Measurements from ENCODE around the gene DLX6.

The DLX6 gene

DNA sequence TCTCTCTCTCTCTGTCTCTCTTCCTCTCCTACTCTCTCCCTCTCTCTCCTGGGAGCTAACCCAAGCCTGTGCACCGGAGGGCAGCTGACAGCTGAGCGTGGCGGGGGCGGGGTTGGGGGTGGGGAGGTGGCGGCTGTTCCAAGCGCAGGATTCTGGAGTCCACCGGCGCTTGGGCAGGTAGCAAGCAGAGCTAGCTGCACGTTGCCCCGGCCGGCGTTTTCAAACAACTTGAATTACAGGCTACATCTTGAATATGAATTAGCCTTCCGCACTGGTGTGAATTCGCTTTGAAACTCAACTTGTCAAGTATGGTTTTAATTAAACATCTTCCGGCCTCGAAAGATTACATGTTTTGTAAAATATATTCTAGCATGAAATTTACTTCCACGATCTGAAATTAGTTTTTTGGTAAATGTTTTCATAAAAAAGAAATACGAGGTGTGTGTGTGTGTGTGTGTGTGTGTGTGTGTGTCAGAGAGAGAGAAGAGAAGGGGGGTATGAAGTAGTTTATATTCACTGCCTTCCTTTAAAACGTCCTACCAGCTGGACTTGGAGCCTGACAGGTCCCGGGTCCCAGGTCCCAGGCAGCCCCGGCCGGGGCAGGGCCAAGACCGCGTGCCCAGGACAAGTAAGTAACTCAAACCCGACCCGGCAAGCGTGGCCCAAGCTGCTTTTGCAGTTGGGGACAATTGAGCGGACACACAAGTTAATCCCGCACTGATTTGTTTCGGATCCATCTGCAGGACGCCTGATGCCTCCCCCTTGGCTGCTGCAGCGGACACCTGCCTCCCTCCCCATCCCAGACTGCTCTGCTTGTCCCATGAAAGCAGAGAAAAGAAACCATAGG lies 9.0 kb upstream of the DLX6 start:
- DNase-seq = no peak

- no peak for DNase-seq
Measured at GRCh38 chr7:96996958-96997511, 8.3 kb upstream of the DLX6 start.

- DNase-seq = no peak
Measured at GRCh38 chr7:96997512-96998032, 7.8 kb upstream of the DLX6 start.

- no peak for DNase-seq
Measured at GRCh38 chr7:96998333-96998732, 7.0 kb upstream of the DLX6 start.

DNA sequence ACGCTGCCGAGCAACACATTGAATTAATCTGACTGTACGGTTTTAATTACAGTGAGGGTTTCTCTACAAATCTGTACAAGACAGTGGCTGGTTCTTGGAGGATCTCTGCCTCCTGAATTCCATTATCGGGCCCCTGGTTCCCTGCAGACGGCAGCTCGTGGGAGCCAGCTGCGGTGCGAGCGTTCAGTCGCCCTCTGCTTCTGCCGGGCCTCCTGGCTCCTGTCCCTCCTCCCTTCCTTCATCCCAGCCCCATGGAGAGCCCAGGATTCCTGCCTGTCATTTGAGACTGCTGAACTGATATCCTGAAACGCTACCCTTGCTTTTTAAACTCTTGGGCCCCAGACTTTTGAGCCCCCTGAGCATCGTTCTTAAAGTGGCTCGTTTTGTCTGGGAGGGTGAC lies 6.6 kb upstream of the DLX6 start:
- no peak for DNase-seq

GRCh38 chr7:97001221-97001620 lies 4.1 kb upstream of the DLX6 start:
- no peak for DNase-seq

DNA sequence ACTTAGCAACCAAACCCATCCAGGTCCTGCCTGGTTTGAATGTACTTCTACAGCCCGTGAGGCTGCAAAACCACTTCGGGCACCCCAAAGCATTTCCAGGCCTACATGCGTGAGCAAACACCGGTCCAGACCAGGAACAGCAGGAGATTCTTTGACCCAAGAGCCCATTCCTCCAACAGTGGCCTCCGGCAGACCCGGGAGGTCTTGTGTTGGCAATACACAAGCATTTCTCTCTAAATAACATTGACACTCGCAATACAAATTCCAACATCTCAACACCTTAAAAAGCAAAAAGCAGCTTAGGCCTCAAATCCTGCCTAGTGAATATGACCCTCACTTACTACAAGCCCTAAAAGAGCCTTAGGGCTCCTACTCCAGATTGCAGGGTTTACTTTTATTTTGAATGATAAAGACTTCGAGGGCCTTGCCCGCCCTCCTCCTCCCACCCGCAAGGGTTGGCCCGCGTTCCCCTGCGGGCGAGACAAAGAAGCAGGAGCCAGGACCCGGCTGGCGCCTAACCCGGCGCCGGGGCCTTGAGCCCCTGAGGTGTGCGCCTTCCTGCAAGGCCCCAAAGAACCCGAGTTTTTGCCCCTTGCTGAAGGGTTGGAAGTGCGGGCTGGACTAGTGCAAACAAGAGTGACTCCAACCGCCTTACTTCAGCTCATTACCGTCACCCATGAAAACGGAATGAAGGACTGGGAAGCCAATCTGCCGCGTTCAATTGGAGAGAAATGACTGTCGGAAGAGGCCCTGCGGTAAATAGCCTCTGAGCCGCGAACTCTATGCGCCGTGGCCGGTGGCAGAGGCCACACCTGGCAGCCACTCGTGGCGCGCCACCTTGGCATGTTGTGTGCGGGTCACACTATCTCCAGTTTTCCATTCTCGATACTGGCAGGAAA lies 3.4 kb upstream of the DLX6 start:
- no peak for DNase-seq

DNA sequence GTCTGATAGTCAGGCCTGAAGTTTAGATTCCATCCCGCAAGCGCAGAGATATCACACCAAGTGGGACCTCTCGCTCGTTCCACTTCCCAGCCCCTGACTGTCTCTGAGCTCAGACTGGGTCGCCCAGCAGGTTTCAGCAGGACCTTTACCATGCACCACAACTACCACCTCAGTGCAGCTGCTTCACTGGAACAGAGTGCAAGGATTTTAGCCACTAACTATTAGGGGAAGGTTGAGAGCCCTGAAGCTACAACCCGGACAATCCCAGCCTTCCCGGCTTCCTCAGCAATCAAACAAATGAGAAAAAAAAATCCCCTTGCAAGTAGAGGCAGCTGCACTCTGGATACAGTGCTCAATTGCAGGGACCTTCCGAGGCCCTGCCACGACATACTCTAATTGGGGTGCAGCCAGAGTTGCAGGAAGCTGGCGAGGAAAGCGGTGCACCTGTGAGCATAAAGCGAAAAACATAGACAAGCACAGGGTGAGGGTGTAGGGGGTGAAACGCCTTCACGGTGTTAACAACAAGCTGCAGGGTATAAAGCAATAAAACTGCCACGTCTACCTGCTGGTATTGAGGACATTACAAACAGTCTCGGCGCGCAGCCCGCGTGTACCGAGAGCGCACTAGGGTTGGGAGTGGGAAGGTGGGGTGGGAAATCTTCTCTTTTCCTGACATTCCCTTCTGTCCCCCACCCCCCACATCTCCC lies 2.6 kb upstream of the DLX6 start:
- DNase-seq = no peak

- no peak for DNase-seq
Measured at GRCh38 chr7:97003262-97004246, 1.8 kb upstream of the DLX6 start.

DNA sequence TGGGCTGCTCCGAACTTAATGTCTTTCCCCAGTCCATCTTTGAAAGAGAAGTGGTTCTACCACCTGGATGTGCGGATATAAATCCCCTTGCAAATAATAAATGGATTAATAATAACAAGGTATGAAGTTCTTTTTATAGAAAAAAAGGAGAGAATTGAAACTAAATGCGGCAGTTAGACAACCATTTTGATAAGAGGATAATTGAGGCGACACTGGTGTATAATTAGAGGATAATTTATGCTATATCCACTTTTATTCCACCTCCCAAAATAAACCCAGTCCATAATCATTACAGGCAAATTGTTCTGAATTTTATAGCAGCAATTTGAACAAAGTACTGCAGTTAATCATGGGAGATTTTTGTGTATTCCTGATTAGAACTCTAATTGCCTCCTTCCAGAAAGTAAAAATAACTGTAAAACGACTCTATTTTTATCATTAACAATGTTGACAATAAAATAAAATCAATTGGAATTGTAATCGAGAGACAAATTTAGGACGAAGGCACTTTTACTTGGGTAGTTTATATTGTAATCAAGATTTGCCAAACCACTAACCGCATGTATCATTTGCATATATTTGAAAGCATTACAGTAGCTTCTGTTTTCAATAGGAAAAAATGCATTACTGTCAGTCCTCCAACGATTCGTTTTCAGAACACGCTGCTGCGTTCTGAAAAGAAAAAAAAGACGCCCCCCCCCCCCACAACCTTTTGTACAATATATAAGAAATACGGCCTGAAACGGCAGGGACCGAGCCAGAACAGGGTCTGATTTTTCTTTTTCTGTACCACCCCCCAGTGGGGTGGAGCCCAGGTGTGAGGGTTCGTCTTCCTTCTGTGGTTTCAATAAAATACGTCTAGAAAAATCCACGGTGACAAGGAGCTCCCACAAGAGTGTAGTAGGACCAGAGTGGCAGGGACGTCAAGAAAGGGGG lies 838 bp upstream of the DLX6 start:
- DNase-seq = no peak

DNA sequence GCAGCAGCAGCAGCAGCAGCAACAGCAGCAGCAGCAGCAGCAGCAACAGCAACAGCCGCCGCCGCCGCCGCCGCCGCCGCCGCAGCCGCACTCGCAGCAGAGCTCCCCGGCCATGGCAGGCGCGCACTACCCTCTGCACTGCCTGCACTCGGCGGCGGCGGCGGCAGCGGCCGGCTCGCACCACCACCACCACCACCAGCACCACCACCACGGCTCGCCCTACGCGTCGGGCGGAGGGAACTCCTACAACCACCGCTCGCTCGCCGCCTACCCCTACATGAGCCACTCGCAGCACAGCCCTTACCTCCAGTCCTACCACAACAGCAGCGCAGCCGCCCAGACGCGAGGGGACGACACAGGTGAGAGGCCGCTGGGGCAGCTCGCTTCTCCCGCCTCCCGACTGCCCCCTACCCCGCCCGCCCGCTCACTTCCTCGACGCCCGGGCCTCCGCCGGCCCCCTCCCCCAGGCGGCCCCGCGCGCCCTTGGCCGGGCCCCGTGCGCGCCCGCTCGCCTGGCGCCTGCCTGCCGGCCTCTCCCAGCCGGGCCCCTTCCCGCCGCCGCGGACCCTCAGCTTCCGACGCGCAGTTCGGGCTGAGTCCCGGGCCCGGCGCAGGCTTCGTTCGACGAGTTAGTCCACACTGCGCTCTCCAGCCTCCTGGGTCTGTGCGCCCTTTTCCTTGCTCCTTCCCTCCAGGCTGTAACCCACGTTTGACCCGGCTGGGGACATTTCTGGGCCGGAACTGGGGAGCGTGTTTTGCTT lies 882 bp downstream of the DLX6 start:
- DNase-seq = no peak

DNA sequence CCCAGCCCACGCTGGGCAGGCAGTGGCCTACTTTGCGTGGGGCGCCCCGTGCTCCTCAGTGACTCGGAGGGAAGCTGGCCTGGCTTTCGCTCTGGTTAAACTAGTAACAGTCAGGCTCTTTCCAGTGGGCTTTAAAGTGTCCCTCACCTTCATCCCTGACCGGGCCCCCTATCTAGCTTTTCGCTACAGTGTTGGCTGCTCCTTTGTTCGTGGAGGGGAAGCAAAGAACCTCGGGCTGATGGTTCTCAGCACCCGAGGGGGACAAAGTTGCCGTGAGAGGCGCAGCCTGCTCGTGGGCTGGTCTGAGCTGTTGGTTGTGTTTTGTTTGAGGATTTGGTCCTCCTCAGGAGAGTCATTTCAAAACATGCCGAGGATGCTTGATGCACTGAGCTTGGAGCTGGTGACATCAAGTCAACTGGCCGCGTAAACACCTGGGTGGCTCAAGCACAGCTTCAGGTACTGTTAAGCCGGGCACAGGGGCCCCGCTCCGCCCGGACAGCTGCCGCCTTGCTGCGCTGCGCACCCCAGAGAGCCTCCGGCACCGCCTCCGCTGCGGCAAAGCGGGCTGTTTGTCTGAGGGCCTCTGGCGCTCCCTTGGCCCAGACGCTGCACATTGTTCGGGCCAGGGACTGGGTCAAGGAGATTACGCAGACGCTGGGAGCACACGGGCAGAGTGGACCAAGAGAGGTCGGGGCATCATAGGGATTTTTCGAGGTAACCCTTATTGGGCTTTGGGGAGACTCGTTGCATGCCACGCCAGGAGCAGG lies 1.6 kb downstream of the DLX6 start:
- no peak for DNase-seq

- no peak for DNase-seq
Measured at GRCh38 chr7:97007583-97007861, 2.2 kb downstream of the DLX6 start.

GRCh38 chr7:97008275-97008917 lies 3.0 kb downstream of the DLX6 start:
- no peak for DNase-seq

DNA sequence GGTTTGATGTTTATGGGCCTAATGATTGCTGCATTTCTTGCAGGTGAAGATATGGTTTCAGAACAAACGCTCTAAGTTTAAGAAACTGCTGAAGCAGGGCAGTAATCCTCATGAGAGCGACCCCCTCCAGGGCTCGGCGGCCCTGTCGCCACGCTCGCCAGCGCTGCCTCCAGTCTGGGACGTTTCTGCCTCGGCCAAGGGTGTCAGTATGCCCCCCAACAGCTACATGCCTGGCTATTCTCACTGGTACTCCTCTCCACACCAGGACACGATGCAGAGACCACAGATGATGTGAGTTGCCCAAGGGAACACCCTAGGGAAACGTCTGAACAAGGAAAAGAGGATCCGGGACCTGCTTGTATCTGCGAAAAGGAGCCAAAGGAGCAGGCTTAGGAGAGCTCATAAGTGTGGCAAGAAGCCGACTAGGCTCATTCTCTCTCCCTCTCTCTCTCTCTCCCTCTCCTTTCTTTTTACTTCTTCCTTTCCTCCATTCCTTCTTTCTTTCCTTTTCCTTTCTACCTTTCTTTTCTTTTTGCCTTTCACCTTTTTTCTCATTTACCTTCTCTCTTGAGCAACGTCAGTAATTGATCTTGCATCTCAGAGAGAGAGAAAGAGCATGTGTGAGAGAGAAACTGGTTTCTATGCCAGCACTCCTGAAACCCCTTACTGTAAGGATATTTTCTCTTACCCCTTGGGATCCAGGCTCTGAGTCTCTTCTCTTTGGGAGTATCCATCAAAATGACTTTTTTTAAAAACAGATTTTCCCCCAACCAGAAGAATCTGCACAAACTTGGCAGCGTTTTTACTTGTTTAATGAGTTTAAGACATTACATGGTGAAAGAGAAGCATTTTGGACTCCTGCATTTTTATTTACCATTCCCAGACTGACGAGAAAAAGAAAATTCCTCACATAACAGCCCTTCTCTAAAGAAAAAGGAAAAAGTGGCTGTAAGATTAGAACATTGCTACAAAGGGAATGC lies 4.7 kb downstream of the DLX6 start:
- no peak for DNase-seq

DNA sequence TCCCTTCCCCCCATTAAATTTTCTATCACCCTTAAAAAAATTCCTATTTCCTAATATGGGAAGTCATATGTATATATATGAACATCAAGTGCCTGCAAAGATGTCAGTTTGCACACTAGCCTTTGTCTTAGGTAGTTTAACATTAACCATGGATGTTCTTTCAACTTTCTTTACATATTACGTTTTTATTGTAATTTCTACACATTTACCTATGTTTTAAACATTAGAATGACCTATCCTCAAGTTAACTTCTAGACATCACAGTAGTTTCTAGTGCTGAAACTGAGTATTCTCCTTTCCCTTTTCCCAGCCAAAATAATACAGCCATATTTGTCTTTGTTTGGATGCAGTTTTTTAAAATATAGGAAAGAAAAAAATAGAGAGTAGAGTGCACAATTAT lies 5.8 kb downstream of the DLX6 start:
- DNase-seq = no peak
